ENCODE measurements around the gene ROR1.

ROR1 gene

GRCh38 chr1:63982201-63982600, 208.4 kb downstream of the ROR1 start:
- H3K27ac ChIP-seq = no peak overlapping the region
- no peak overlapping the region for H3K4me3 ChIP-seq (ENCODE audit: low read depth in 1 of 2, low read length in 1 of 2)
- no peaks in the 10 kb centered on the region for H3K4me1 ChIP-seq (ENCODE audit: control insufficient read depth in 1 of 2, insufficient read depth in 1 of 2, low read depth in 1 of 2, low read length in 1 of 2)
- H3K36me3 ChIP-seq = no peaks in the 10 kb centered on the region
- H3K27me3 ChIP-seq = peaks cover 7% of the 10 kb centered on the region
- TF ChIP-seq, protein P1, sequence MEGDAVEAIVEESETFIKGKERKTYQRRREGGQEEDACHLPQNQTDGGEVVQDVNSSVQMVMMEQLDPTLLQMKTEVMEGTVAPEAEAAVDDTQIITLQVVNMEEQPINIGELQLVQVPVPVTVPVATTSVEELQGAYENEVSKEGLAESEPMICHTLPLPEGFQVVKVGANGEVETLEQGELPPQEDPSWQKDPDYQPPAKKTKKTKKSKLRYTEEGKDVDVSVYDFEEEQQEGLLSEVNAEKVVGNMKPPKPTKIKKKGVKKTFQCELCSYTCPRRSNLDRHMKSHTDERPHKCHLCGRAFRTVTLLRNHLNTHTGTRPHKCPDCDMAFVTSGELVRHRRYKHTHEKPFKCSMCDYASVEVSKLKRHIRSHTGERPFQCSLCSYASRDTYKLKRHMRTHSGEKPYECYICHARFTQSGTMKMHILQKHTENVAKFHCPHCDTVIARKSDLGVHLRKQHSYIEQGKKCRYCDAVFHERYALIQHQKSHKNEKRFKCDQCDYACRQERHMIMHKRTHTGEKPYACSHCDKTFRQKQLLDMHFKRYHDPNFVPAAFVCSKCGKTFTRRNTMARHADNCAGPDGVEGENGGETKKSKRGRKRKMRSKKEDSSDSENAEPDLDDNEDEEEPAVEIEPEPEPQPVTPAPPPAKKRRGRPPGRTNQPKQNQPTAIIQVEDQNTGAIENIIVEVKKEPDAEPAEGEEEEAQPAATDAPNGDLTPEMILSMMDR (IDR thresholded peaks at IDR 0.05) = no peak
- H3K9me3 ChIP-seq = no peaks in the 10 kb centered on the region

DNA sequence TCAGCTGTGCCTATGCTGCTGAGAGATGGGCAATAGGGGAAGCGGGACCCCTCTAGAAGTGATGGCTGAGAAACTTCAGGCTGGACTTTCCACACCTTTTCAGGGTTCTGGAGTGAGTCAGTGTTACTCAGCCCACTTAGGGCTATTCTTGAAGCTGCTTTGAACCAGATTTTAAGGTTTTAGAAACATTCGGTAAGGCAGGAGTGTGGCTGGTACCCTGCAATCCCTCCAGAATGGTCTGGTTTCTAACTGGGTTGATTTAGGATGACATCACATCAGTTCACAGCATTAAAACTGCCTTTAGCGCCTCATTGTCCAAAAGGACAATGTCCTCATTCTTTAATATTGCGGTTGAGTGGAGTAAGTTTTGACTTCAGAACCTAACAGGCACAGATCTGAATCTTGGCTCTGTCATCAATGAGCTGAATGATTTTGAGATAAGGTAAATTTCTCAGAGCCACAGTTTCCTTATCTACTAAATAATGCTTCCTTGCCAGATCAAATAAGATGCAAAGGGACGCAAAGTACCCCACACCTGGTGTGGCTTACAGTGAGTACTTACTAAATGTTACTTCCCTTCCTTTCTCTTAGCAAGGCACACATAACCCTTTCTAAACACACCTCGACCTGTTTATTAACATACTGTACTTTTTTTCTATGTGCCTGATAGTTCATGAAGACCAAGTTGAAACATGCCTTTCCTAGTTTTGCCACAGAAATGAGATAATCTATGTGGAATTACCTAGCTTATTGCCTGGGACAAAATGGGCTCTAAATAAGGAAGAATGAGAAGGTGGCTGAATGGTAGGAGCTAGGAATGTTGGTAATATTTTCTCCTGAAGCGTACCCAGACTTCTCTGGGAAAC, 209.8 kb downstream of the ROR1 start:
- TF ChIP-seq, protein P1 (IDR thresholded peaks at IDR 0.05) = no peak
- H3K9me3 ChIP-seq = no peaks in the 10 kb centered on the region
- no peaks in the 10 kb centered on the region for H3K4me1 ChIP-seq (ENCODE audit: control insufficient read depth in 1 of 2, insufficient read depth in 1 of 2, low read depth in 1 of 2, low read length in 1 of 2)
- H3K4me3 ChIP-seq (ENCODE audit: low read depth in 1 of 2, low read length in 1 of 2) = no peak overlapping the region
- peaks cover 11% of the 10 kb centered on the region for H3K27me3 ChIP-seq
- no peaks in the 10 kb centered on the region for H3K36me3 ChIP-seq
- H3K27ac ChIP-seq = no peak overlapping the region

DNA sequence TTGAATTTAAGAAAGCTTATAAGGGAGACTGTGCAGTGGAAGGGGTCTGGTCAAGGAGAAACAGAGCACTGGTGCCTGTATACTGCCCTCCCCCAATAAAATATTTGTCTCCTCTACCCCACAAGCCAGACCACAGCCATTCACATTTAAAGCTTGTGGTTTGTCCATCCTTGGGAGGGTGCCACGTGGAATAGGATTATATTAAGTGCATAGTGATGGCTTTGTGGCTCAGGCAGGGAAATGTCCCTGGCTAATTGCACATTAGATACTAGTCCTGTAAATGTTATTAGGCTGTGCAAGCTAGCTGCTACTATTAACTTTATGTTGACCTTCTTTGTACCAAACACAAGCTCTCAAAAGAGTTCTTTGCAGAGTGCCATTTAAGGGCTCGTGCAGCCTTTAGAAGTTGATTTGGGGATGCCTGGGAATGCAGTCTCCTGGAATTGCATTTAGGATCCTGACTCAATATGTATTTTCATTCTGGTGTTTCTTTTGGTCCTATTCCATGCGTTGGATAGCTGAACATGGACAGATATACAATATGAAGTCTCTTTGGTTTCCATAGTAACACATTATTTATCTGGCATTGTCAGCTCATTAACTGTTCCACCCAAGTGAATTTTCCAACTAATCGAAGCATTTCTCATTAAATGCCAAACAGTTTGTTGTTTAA, 210.6 kb downstream of the ROR1 start:
- Histone ChIP-seq H3K9me3 (no peaks in the 10 kb centered on the region), H3K4me3 (ENCODE audit: low read depth in 1 of 2, low read length in 1 of 2) (no peak overlapping the region), H3K36me3 (no peaks in the 10 kb centered on the region), H3K27ac (no peak overlapping the region), H3K4me1 (ENCODE audit: control insufficient read depth in 1 of 2, insufficient read depth in 1 of 2, low read depth in 1 of 2, low read length in 1 of 2) (no peaks in the 10 kb centered on the region), H3K27me3 (peaks cover 11% of the 10 kb centered on the region)
- TF ChIP-seq, protein P1 (IDR thresholded peaks at IDR 0.05) = no peak

GRCh38 chr1:63984930-63985290, 211.1 kb downstream of the ROR1 start:
- Histone ChIP-seq H3K36me3 (no peaks in the 10 kb centered on the region), H3K4me3 (ENCODE audit: low read depth in 1 of 2, low read length in 1 of 2) (no peak overlapping the region), H3K27ac (no peak overlapping the region), H3K27me3 (peaks cover 11% of the 10 kb centered on the region), H3K9me3 (no peaks in the 10 kb centered on the region), H3K4me1 (ENCODE audit: control insufficient read depth in 1 of 2, insufficient read depth in 1 of 2, low read depth in 1 of 2, low read length in 1 of 2) (no peaks in the 10 kb centered on the region)
- TF ChIP-seq, protein P1 (IDR thresholded peaks at IDR 0.05) = no peak

DNA sequence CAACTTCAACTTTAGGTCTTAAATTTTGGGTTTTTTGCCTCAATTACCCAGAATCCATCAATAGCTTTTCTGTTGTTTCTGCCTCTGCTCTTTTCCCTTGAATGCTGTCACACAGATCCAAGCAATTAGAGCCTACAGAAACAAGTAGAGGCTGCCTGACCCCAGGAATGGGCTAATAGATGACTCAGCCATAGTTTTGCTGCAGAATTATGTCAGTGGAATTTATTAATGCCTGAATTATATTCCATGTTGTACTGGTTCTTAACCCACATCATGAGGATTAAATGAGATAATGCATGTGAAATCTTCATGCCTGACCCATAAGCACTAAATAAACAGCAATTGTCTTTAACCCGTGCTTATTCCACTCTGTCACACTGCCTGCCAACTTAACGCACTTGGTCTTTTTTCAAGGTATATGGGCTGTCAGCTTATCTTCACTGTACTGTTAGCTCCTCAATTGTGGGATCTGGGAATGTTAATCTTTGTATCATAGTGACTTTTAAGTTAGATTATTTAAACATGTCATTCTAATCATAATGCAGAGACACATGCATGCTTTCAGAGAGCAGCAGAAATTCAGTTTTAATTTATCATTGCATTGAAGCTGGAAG, 213.3 kb downstream of the ROR1 start:
- Histone ChIP-seq H3K27ac (no peak overlapping the region), H3K36me3 (no peaks in the 10 kb centered on the region), H3K4me3 (ENCODE audit: low read depth in 1 of 2, low read length in 1 of 2) (no peak overlapping the region), H3K9me3 (no peaks in the 10 kb centered on the region), H3K27me3 (peaks cover 11% of the 10 kb centered on the region), H3K4me1 (ENCODE audit: control insufficient read depth in 1 of 2, insufficient read depth in 1 of 2, low read depth in 1 of 2, low read length in 1 of 2) (no peaks in the 10 kb centered on the region)
- TF ChIP-seq, protein P1 (IDR thresholded peaks at IDR 0.05) = no peak

All from neutrophil (primary cell).